ENCODE data around the gene OTUB2.

Gene OTUB2

DNA sequence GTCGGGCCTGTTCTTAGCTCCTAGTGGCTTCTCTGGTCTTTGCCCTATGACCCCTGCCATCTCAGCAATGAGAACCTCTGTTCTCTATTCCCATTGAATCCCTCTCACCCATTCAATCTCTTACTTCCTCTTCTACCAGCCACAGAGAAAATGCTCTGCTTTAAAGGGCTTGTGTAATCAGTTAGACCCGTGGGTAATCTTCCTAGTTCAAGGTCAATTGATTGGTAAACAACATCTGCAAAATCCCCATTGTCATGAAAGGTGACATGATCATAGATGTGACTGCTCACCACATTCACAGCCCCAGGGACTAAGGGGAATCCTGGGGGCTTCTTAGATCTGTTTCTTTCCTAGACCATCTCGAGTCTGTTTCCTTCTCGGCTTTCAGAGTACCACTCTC, 36.2 kb upstream of the OTUB2 start:
- no peaks in the 10 kb centered on the region for H3K9me3 ChIP-seq (ENCODE audit: control insufficient read depth, low read length)

DNA sequence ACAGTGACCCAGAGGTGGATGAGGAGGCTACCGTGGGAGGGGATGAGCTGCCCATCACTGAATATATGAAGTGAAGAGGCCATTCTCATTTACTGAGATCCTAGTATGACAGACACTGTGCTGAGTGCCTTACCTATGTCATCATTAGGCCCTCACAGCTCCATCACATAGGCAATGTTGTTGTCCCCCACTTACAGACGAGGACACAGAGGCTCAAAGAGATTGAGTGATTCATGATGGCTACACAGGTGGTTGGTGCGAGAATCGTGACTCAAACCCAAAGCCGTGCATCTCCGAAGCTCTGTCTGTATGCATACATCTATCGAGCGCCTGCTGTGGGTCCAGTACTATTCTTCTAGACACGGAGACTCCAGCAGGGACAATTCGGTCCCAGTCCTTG, 34.9 kb upstream of the OTUB2 start:
- Histone ChIP-seq H3K36me3 (ENCODE audit: control insufficient read depth, insufficient read depth, low read length) (no peaks in the 10 kb centered on the region), H3K27me3 (ENCODE audit: control insufficient read depth, insufficient read depth, low read length) (no peaks in the 10 kb centered on the region), H3K4me3 (ENCODE audit: low read depth, low read length) (no peak overlapping the region), H3K79me2 (no peaks in the 10 kb centered on the region), H3K4me2 (ENCODE audit: low read length) (no peak overlapping the region), H3K9ac (no peak overlapping the region), H3K9me3 (ENCODE audit: control insufficient read depth, low read length) (no peaks in the 10 kb centered on the region), H3K4me1 (peaks cover 5% of the 10 kb centered on the region), H3K27ac (no peak overlapping the region), H2AFZ (no peak overlapping the region)
- TF ChIP-seq CTCF (IDR thresholded peaks at IDR 0.05): no peak

More for the DNA sequence above, 36.2 kb upstream of the OTUB2 start:
- no peaks in the 10 kb centered on the region for H3K36me3 ChIP-seq (ENCODE audit: control insufficient read depth, insufficient read depth, low read length)
- H3K79me2 ChIP-seq: no peaks in the 10 kb centered on the region
- no peak overlapping the region for H3K4me3 ChIP-seq (ENCODE audit: low read depth, low read length)
- TF ChIP-seq CTCF (IDR thresholded peaks at IDR 0.05): no peak
- no peaks in the 10 kb centered on the region for H3K27me3 ChIP-seq (ENCODE audit: control insufficient read depth, insufficient read depth, low read length)
- no peak overlapping the region for H3K9ac ChIP-seq
- no peak overlapping the region for H3K4me2 ChIP-seq (ENCODE audit: low read length)
- no peak overlapping the region for H3K27ac ChIP-seq
- H2AFZ ChIP-seq: no peak overlapping the region
- H3K4me1 ChIP-seq: peaks cover 5% of the 10 kb centered on the region

GRCh38 chr14:93991649-93992048, 34.5 kb upstream of the OTUB2 start:
- H3K9ac ChIP-seq: no peak overlapping the region
- H3K4me1 ChIP-seq: peaks cover 5% of the 10 kb centered on the region
- H3K79me2 ChIP-seq: no peaks in the 10 kb centered on the region
- H3K27me3 ChIP-seq (ENCODE audit: control insufficient read depth, insufficient read depth, low read length): peaks cover 2% of the 10 kb centered on the region
- no peaks in the 10 kb centered on the region for H3K36me3 ChIP-seq (ENCODE audit: control insufficient read depth, insufficient read depth, low read length)
- TF ChIP-seq CTCF (IDR thresholded peaks at IDR 0.05): no peak
- no peak overlapping the region for H2AFZ ChIP-seq
- H3K4me2 ChIP-seq (ENCODE audit: low read length): no peak overlapping the region
- H3K27ac ChIP-seq: no peak overlapping the region
- no peaks in the 10 kb centered on the region for H3K9me3 ChIP-seq (ENCODE audit: control insufficient read depth, low read length)
- no peak overlapping the region for H3K4me3 ChIP-seq (ENCODE audit: low read depth, low read length)

GRCh38 chr14:93993382-93993781, 32.8 kb upstream of the OTUB2 start:
- Histone ChIP-seq H3K4me2 (ENCODE audit: low read length) (no peak overlapping the region), H3K79me2 (no peaks in the 10 kb centered on the region), H3K9me3 (ENCODE audit: control insufficient read depth, low read length) (no peaks in the 10 kb centered on the region), H3K9ac (no peak overlapping the region), H3K27me3 (ENCODE audit: control insufficient read depth, insufficient read depth, low read length) (peaks cover 3% of the 10 kb centered on the region), H2AFZ (no peak overlapping the region), H3K4me1 (no peaks in the 10 kb centered on the region), H3K36me3 (ENCODE audit: control insufficient read depth, insufficient read depth, low read length) (no peaks in the 10 kb centered on the region), H3K27ac (no peak overlapping the region), H3K4me3 (ENCODE audit: low read depth, low read length) (no peak overlapping the region)
- TF ChIP-seq CTCF (IDR thresholded peaks at IDR 0.05): no peak

DNA sequence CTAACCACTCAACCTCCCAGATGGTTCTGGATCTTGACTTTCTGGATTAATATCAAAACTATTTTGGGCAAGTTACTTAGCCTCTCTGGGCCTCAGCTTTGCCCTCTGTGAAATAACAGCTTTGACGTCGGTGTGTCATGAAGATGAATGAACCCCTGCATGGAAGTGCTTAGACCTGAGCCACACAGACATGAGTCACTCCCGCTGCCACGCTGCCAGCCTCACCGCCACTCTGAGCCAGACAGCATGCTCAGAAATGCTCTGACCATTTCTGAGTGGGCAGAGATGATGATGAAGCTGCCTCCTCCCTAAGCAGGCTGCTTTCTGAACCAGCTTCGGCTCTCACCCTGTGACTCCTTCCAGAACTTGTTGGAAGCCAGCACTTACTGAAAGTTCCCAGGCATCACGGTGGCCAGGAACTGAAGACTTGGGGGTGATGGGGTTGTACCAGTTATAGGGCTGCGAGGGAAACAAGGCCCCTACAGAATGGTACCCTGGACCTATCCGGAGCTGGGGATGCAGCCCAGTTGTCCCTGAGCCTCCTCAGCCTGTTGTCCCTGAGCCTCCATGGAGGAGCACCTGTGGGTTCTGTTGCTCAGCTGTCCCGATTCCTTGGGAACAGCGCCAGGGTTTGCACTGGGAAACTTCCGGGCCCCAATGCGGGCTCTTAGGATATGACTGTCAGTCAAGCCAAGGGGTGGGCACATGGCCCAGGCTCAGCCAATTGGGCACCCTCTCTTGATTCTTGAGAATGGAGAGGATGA, 31.0 kb upstream of the OTUB2 start:
- no peak overlapping the region for H3K4me3 ChIP-seq (ENCODE audit: low read depth, low read length)

More for the DNA sequence above, 31.0 kb upstream of the OTUB2 start:
- H3K79me2 ChIP-seq: no peaks in the 10 kb centered on the region
- H3K36me3 ChIP-seq (ENCODE audit: control insufficient read depth, insufficient read depth, low read length): no peaks in the 10 kb centered on the region
- H3K9me3 ChIP-seq (ENCODE audit: control insufficient read depth, low read length): no peaks in the 10 kb centered on the region
- TF ChIP-seq CTCF (IDR thresholded peaks at IDR 0.05): no peak
- no peak overlapping the region for H2AFZ ChIP-seq
- no peak overlapping the region for H3K27ac ChIP-seq
- peaks cover 3% of the 10 kb centered on the region for H3K27me3 ChIP-seq (ENCODE audit: control insufficient read depth, insufficient read depth, low read length)
- no peak overlapping the region for H3K9ac ChIP-seq
- H3K4me1 ChIP-seq: no peaks in the 10 kb centered on the region
- H3K4me2 ChIP-seq (ENCODE audit: low read length): no peak overlapping the region

All from parathyroid adenoma (tissue), 2 donors.